ENCODE data around the gene TIMM44.
"Not testable (repeated sequence)": the region's sequence is repeated elsewhere in the genome, so short reads cannot be mapped to it uniquely, and the experiment has no call there.

The TIMM44 gene

DNA sequence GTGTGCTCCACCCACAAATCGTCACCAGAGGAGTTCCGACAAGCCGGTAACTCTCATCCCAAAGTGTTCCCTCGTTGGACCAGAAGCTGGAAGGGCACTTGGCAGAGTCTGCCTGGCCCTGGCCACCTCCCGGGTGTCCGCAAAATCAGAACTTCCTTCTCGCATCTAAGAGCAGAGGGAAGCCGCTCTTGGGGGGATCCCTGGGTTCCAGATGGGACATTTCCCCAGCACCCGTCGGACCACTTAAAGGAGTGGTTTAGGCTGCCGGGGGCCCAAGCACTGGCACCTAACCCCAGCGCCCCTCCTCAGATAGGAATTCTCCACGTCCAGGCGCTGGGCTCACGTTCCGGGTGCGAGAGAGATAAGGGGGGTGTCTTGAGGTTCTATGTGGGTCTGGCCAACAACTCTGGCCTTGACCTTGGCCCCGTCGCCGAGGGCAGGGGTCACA, 40.6 kb downstream of the TIMM44 start:
- in situ Hi-C loops (cut with MboI; ENCODE audit: low sequenced_read_pairs) = no loop called here

DNA sequence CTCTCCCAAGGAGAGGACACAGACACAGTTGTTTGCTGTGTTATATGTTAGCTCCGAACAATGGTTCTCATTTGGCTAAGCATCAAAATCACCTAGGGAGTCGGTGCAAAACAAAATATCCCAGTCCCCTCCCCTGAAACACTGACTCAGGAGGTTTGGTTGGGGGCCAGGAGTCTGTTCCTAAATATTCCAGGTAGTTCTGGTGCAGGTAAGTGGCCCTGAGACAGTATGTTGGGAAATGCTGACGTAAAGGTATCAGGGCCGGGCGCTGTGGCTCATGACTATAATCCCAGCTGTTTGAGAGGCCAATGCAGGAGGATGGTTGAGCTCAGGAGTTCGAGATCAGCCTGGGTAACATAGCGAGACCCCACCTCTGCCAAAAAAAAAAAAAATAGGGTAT, 42.1 kb downstream of the TIMM44 start:
- in situ Hi-C loops (cut with MboI; ENCODE audit: low sequenced_read_pairs) = no loop called here

GRCh38 chr19:7900931-7901330, 42.5 kb downstream of the TIMM44 start:
- in situ Hi-C loops (cut with MboI; ENCODE audit: low sequenced_read_pairs) = no loop called here

GRCh38 chr19:7900401-7900870, 43.0 kb downstream of the TIMM44 start:
- in situ Hi-C loops (cut with MboI; ENCODE audit: low sequenced_read_pairs) = no loop called here

DNA sequence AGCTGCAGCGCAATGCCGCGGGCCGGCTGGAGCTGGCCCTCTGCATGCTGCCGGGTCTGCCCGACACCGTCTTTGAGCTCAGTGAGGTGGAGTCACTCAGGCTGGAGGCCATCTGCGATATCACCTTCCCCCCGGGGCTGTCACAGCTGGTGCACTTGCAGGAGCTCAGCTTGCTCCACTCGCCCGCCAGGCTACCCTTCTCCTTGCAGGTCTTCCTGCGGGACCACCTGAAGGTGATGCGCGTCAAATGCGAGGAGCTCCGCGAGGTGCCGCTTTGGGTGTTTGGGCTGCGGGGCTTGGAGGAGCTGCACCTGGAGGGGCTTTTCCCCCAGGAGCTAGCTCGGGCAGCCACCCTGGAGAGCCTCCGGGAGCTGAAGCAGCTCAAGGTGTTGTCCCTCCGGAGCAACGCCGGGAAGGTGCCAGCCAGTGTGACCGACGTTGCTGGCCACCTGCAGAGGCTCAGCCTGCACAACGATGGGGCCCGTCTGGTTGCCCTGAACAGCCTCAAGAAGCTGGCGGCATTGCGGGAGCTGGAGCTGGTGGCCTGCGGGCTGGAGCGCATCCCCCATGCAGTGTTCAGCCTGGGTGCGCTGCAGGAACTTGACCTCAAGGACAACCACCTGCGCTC, 43.6 kb downstream of the TIMM44 start:
- in situ Hi-C loops (cut with MboI; ENCODE audit: low sequenced_read_pairs) = no loop called here

DNA sequence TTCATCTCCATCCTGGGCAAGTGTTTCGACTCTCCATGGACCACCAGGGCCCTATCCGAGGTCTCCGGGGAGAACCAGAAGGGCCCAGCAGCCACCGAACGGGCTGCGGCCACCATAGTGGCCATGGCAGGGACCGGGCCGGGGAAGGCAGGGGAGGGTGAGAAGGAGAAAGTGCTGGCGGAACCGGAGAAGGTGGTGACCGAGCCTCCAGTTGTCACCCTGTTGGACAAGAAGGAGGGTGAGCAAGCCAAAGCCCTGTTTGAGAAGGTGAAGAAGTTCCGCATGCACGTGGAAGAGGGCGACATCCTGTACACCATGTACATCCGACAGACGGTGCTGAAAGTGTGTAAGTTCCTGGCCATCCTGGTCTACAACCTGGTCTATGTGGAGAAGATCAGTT, 44.5 kb downstream of the TIMM44 start:
- in situ Hi-C loops (cut with MboI; ENCODE audit: low sequenced_read_pairs) = no loop called here

GRCh38 chr19:7897292-7897691, 46.2 kb downstream of the TIMM44 start:
- in situ Hi-C loops (cut with MboI; ENCODE audit: low sequenced_read_pairs) = no loop called here

DNA sequence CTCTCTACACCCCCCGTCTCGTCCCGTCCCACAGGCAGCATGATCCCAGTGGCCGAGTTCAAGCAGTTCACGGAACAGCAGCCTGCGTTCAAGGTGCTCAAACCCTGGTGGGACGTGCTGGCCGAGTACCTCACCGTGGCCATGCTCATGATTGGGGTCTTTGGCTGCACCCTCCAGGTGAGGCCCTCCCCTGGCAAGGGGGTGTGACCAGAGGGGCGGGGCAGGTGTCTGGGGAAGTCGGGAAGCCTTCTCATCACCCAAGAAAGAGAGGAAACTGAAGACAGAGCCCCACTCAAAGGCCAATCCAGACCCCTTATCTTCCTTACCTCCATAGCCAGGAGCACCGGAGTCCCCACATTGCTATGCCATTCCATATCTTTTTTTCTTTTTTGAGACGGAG, 47.9 kb downstream of the TIMM44 start:
- in situ Hi-C loops (cut with MboI; ENCODE audit: low sequenced_read_pairs) = no loop called here

GRCh38 chr19:7894612-7895309, 48.7 kb downstream of the TIMM44 start:
- in situ Hi-C loops (cut with MboI; ENCODE audit: low sequenced_read_pairs) = no loop called here

- in situ Hi-C loops (cut with MboI; ENCODE audit: low sequenced_read_pairs) = not testable (repeated sequence)
Observed at GRCh38 chr19:7893362-7894101, 49.9 kb downstream of the TIMM44 start.

DNA sequence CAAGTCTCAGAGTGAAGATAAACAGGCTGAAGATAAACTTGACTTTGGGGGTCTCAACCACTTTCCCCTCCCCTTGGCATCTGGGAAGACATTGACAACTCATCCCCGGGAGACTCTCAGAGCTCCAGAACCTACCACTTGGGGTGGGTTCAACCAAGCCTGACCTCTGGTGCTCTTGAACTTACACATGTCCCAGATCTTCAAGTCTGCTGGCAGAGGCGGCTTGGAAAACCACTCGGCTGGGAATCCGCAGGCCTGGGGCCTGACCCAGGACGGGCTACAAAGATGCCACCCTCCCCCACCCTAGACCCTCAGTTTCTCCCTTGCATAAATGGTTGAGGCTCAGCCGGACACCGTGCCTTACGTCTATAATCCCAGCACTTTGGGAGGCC, 54.6 kb downstream of the TIMM44 start:
- in situ Hi-C loops (cut with MboI; ENCODE audit: low sequenced_read_pairs) = no loop called here

GRCh38 chr19:7888145-7888825, 55.2 kb downstream of the TIMM44 start, which contains the start of gene LRRC8E:
Gene LRRC8E (plus strand): TSS chr19:7888510. CDS start chr19:7895604, 7,094 bp downstream.
- in situ Hi-C loops (cut with MboI; ENCODE audit: low sequenced_read_pairs) = no loop called here

GRCh38 chr19:7887408-7888144, 55.9 kb downstream of the TIMM44 start:
- in situ Hi-C loops (cut with MboI; ENCODE audit: low sequenced_read_pairs) = no loop called here

DNA sequence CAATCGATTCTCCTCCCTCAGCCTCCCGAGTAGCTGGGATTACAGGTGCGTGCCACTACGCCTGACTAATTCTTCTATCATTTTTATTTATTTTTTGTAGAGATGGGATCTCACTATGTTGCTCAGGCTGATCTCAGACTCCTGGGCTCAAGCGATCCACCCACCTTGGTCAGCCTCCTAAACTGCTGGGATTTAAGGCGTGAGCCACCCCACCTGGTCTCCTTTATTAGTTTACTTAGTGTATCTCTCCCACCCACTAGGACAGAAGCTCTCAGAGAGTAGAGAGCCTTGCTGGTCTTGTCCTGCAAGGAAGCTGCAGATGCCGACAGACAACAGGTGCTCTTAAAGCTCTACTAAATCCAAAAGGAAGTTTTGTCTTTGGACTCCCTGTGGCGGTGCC, 57.6 kb downstream of the TIMM44 start:
- in situ Hi-C loops (cut with MboI; ENCODE audit: low sequenced_read_pairs) = no loop called here

DNA sequence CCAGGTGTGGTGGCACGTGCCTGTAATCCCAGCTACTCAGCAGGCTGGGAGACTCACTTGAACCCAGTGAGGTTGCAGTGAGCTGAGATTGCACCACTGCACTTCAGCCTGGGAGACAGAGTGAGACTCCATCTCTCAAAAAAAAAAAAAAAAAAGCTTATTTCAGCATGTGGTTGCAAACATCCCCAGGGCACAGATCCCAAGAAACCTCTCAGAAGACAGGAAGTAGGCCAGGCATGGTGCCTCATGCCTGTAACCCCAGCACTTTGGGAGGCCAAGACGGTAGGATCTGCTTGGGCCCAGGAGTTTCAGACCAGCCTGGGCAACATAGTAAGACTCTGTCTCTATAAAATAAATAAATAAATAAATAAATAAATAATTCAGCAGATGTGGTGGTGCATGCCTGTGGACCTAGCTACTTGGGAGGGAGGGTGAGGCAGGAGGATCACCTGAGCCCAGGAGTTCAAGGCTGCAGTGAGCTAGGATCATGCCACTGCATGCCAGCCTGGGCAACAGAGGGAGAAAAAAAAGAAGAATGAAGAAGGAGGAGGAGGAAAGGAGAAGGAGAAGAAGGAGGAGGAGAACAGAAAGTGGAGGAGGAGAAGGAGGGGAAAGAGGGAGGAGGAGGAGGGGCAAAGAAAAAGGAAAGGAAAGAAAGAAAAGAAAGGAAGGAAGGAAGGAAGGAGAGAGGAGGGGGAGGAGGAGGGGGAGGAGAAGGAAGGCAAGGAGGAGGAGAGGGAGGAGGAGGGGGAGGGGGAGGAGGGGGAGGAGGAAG, 59.5 kb downstream of the TIMM44 start:
- in situ Hi-C loops (cut with MboI; ENCODE audit: low sequenced_read_pairs) = no loop called here

GRCh38 chr19:7883105-7883504, 60.4 kb downstream of the TIMM44 start:
- in situ Hi-C loops (cut with MboI; ENCODE audit: low sequenced_read_pairs) = no loop called here

DNA sequence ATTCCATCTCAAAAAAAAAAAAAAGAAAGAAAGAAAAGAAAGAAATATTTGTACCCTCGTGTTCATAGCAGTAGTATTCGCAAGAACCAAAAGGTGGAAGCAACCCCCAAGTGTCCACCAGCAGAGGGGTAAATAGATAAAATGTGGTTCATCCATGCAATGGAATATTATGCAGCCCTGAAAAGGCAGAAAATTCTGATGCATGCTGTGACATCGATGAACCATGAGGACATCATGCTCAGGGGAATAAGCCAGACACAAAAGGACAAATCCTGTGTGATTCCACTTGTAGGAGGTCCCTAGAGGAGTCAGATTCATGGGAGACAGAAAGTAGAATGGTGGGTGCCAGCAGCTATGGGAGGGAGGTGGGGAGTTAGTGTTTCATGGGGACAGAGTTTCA, 61.6 kb downstream of the TIMM44 start:
- in situ Hi-C loops (cut with MboI; ENCODE audit: low sequenced_read_pairs) = no loop called here

DNA sequence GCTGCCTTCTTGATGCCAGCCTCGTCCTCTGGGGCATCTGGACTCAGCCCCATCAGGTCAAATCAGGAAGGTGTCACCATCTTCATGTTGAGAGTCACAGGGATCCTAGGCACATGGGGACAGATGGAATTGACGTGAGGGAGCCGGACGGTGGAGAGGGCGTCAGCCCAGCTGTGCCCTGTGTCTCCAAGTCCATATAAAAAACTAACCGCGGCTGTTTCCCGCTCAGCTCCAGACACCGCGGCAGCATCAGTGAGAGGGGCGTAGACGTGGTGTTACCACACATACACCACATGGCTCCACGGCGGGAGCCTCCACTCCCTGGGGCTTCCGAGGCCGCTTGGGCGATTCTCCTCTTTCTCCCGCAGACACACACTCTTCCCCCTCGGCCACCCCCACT, 63.6 kb downstream of the TIMM44 start:
- in situ Hi-C loops (cut with MboI; ENCODE audit: low sequenced_read_pairs) = no loop called here

GRCh38 chr19:7879111-7879807, 64.2 kb downstream of the TIMM44 start:
- in situ Hi-C loops (cut with MboI; ENCODE audit: low sequenced_read_pairs) = no loop called here

All from HL-60/S4 treated with retinoic acid at 250 ng/mL for 4 days and 3 days (cell line).